Osteoblast (primary cell): ENCODE results near the gene DNAJB5. TPM values are rescaled to one million over a fixed set of nuclear protein-coding genes. Genes with fewer than 3 reads are reported as not detected.

Experiments
- DNase-seq: peaks from one replicate; pipeline ENCODE4 v3.0.0; 2011; ENCODE audit warnings: low spot score, mixed read lengths; ENCODE audit not compliant: insufficient read length; ENCODE audit errors: missing footprints
- H2AFZ ChIP-seq: 2 replicates; pipeline ENCODE4 v1.6.0; 2011; ENCODE audit warnings: mild to moderate bottlenecking, low read length
- H3K27ac ChIP-seq: 2 replicates; pipeline ENCODE4 v1.5.1; 2011; ENCODE audit warnings: mild to moderate bottlenecking, low read depth, low read length, moderate library complexity
- H3K27me3 ChIP-seq: 2 replicates; pipeline ENCODE4 v1.6.0; 2012; ENCODE audit warnings: mild to moderate bottlenecking, control low read depth, inconsistent platforms, low read length, moderate library complexity; ENCODE audit not compliant: insufficient read depth
- H3K36me3 ChIP-seq: 2 replicates; pipeline ENCODE4 v1.5.1; 2011; ENCODE audit warnings: mild to moderate bottlenecking, low read length, control low read depth, moderate library complexity; ENCODE audit not compliant: insufficient read depth
- H3K4me1 ChIP-seq: 2 replicates; pipeline ENCODE4 v1.5.1; 2011; ENCODE audit warnings: mild to moderate bottlenecking, low read length, control low read depth, moderate library complexity; ENCODE audit not compliant: insufficient read depth
- H3K4me2 ChIP-seq: 2 replicates; pipeline ENCODE4 v1.6.0; 2011; ENCODE audit warnings: mild to moderate bottlenecking, low read length; ENCODE audit not compliant: insufficient read depth
- H3K4me3 ChIP-seq: fragments of 200-600 bp; sonication (generic); 3 replicates; pipeline ENCODE4 v1.5.1; 2012; ENCODE audit warnings: mild to moderate bottlenecking, low read length, inconsistent platforms; ENCODE audit not compliant: insufficient read depth
- H3K79me2 ChIP-seq: 2 replicates; pipeline ENCODE4 v1.6.0; 2012; ENCODE audit warnings: mild to moderate bottlenecking, low read length, control low read depth, inconsistent platforms; ENCODE audit not compliant: insufficient read depth
- H3K9me3 ChIP-seq: 2 replicates; pipeline ENCODE4 v1.5.1; 2011; ENCODE audit warnings: low read depth, low read length, control low read depth
- H4K20me1 ChIP-seq: 2 replicates; pipeline ENCODE4 v1.6.0; 2012; ENCODE audit warnings: mild to moderate bottlenecking, low read length, control low read depth; ENCODE audit not compliant: insufficient read depth
- total RNA-seq: library from RNA; depleted of rRNA; stranded (reverse); fragments of >200 nt; gene quantifications from 2 replicates; pipeline ENCODE4 v1.2.3, GENCODE V29; 2012
- TF ChIP-seq, protein P1 (sequence below): IDR thresholded peaks from 2 replicates; pipeline ENCODE4 v1.5.1; 2011; ENCODE audit warnings: mild to moderate bottlenecking, low read depth, low read length, moderate library complexity; ENCODE audit errors: extremely low read depth

The DNAJB5 gene
- total RNA-seq, 1 donor = 12.7 TPM

DNA sequence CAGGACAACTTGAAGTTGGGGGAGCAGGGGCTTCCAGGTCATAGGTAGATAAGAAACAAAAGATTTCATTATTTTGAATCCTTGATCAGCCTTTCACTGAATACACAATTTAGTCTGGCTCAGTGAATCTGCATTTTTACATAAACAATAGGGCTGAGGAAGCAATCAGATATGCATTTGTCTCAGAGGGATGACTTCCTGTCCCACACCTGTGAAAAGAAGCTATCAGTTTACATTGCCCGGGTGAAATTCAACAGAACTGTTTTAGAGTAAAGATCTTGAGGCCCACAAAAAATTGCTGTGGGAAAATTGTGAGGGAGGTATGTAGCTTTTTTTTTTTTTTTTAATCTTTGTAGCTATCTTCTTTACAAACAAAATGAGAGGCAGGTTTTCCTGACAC, 38.3 kb downstream of the DNAJB5 start:
- no peak overlapping the region for H3K27ac ChIP-seq
- H3K4me1 ChIP-seq = peaks cover 16% of the 10 kb centered on the region
- no peaks in the 10 kb centered on the region for H3K27me3 ChIP-seq
- H3K4me2 ChIP-seq = no peak overlapping the region
- H2AFZ ChIP-seq = no peak overlapping the region
- no peaks in the 10 kb centered on the region for H3K9me3 ChIP-seq
- peaks cover 3% of the 10 kb centered on the region for H3K36me3 ChIP-seq
- H4K20me1 ChIP-seq = no peaks in the 10 kb centered on the region
- TF ChIP-seq, protein P1, sequence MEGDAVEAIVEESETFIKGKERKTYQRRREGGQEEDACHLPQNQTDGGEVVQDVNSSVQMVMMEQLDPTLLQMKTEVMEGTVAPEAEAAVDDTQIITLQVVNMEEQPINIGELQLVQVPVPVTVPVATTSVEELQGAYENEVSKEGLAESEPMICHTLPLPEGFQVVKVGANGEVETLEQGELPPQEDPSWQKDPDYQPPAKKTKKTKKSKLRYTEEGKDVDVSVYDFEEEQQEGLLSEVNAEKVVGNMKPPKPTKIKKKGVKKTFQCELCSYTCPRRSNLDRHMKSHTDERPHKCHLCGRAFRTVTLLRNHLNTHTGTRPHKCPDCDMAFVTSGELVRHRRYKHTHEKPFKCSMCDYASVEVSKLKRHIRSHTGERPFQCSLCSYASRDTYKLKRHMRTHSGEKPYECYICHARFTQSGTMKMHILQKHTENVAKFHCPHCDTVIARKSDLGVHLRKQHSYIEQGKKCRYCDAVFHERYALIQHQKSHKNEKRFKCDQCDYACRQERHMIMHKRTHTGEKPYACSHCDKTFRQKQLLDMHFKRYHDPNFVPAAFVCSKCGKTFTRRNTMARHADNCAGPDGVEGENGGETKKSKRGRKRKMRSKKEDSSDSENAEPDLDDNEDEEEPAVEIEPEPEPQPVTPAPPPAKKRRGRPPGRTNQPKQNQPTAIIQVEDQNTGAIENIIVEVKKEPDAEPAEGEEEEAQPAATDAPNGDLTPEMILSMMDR = no peak
- DNase-seq = no peak
- no peak overlapping the region for H3K4me3 ChIP-seq
- no peaks in the 10 kb centered on the region for H3K79me2 ChIP-seq

DNA sequence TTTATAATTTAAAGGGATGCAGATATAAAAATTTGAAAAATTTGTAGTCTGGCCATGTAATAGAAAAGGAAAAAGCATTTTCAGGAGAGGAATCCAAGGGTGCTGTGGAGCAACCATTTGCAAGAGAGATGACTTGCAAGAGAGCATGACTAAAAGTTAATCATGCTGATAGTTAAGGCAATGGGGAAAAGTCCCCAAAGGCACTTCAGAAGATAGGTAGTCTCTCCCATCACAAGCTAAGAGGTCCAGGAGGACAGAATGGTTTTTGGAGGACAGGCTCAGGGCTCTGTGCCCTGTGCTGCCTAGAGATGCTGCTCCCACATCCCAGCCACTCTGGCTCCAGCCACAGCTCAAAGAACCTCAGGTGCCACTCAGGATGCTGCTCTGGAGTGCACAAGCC, 38.8 kb downstream of the DNAJB5 start:
- Histone ChIP-seq H3K27ac (no peak overlapping the region), H3K4me1 (peaks cover 16% of the 10 kb centered on the region), H3K79me2 (no peaks in the 10 kb centered on the region), H2AFZ (no peak overlapping the region), H3K36me3 (peaks cover 3% of the 10 kb centered on the region), H4K20me1 (no peaks in the 10 kb centered on the region), H3K4me2 (no peak overlapping the region), H3K4me3 (no peak overlapping the region), H3K27me3 (no peaks in the 10 kb centered on the region), H3K9me3 (no peaks in the 10 kb centered on the region)
- TF ChIP-seq, protein P1 = no peak
- DNase-seq = no peak

DNA sequence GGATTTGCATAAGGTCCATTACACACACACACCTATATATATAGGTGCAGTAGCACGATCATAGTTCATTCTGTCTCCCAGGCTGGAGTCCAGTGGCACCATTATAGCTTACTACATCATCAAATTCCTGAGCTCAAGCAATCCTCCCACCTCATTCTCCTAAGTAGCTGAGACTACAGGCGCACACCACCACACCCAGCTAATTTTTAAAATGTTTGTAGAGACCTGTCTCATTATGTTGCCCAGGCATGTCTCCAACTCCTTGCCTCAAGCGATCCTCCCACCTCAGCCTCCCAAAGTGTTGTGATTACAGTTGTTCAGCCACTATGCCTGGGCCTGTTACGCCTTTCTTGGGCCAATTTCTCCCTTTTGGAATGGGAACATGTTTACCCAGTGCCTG, 39.7 kb downstream of the DNAJB5 start:
- peaks cover 16% of the 10 kb centered on the region for H3K4me1 ChIP-seq
- no peak overlapping the region for H3K4me3 ChIP-seq
- H2AFZ ChIP-seq = no peak overlapping the region
- DNase-seq = no peak
- peaks cover 3% of the 10 kb centered on the region for H3K36me3 ChIP-seq
- no peaks in the 10 kb centered on the region for H3K9me3 ChIP-seq
- H3K27me3 ChIP-seq = no peaks in the 10 kb centered on the region
- H3K4me2 ChIP-seq = no peak overlapping the region
- TF ChIP-seq, protein P1 = no peak
- H4K20me1 ChIP-seq = no peaks in the 10 kb centered on the region
- no peaks in the 10 kb centered on the region for H3K79me2 ChIP-seq
- no peak overlapping the region for H3K27ac ChIP-seq

DNA sequence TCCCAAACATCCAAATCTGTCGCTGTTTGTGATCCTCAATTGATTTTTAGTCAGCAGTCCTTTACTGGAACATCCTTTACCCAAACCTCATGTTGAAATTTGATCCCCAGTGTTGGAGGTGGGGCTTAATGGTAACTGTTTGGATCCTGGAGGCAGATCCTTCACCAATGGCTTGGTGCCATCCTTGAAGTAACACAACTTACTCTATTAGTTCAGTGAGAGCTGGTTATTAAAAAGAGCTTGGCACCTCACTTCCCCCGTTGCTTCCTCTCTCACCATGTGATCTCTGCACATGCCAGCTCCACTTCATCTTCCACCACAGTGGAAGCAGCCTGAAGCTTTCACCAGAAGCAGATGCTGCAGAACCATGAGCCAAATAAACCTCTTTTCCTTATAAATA, 40.3 kb downstream of the DNAJB5 start:
- no peak overlapping the region for H3K27ac ChIP-seq
- H3K36me3 ChIP-seq = peaks cover 3% of the 10 kb centered on the region
- no peak for DNase-seq
- no peak overlapping the region for H3K4me3 ChIP-seq
- no peaks in the 10 kb centered on the region for H4K20me1 ChIP-seq
- H3K4me1 ChIP-seq = peaks cover 16% of the 10 kb centered on the region
- TF ChIP-seq, protein P1 = no peak
- no peaks in the 10 kb centered on the region for H3K27me3 ChIP-seq
- H3K4me2 ChIP-seq = no peak overlapping the region
- no peak overlapping the region for H2AFZ ChIP-seq
- H3K79me2 ChIP-seq = no peaks in the 10 kb centered on the region
- H3K9me3 ChIP-seq = no peaks in the 10 kb centered on the region
